HepG2 (cell line): ENCODE data around the gene RABGGTA. TPM values are rescaled to one million over a fixed set of nuclear protein-coding genes. Genes with fewer than 3 reads are reported as not detected.

ENCODE experiments used
- FIP1L1 ChIP-seq: fragments of 200-400 bp; formaldehyde crosslinking; IDR thresholded peaks from 2 replicates; pipeline ENCODE4 v1.6.1; 2018; ENCODE audit warnings: low read depth, mild to moderate bottlenecking, low read length, moderate library complexity, borderline replicate concordance; ENCODE audit not compliant: insufficient read depth
- HOXA7 ChIP-seq: sonication (generic); formaldehyde crosslinking; IDR thresholded peaks from 2 replicates; pipeline ENCODE4 v1.8.1; 2022; ENCODE audit warnings: mild to moderate bottlenecking, missing genetic modification reagents, moderate library complexity
- KLF12 ChIP-seq: sonication (generic); formaldehyde crosslinking; IDR thresholded peaks from 2 replicates; pipeline ENCODE4 v1.4.0; 2020; ENCODE audit warnings: missing genetic modification reagents, borderline replicate concordance
- MXD4 ChIP-seq: IDR thresholded peaks from 2 replicates; pipeline ENCODE4 v1.6.1; 2016; ENCODE audit warnings: mild to moderate bottlenecking, missing biosample characterization, missing genetic modification reagents
- NFE2 ChIP-seq: sonication (generic); formaldehyde crosslinking; IDR thresholded peaks from 2 replicates; pipeline ENCODE4 v1.4.0; 2020; ENCODE audit warnings: missing genetic modification reagents
- NFE2L1 ChIP-seq: sonication (generic); formaldehyde crosslinking; IDR thresholded peaks from 2 replicates; pipeline ENCODE4 v1.4.0; 2020; ENCODE audit warnings: missing genetic modification reagents, mild to moderate bottlenecking, borderline replicate concordance
- SRF ChIP-seq: IDR thresholded peaks from 2 replicates; pipeline ENCODE4 v1.6.1; 2011; ENCODE audit warnings: mild to moderate bottlenecking, low read depth, low read length, moderate library complexity
- ZBTB34 ChIP-seq: sonication (generic); formaldehyde crosslinking; IDR thresholded peaks from 2 replicates; pipeline ENCODE4 v1.8.0; 2022; ENCODE audit warnings: mild to moderate bottlenecking, missing genetic modification reagents
- ZBTB8A ChIP-seq: sonication (generic); formaldehyde crosslinking; IDR thresholded peaks from 2 replicates; pipeline ENCODE4 v1.4.0; 2020; ENCODE audit warnings: mild to moderate bottlenecking, low read depth, missing genetic modification reagents, borderline replicate concordance
- ZNF430 ChIP-seq: sonication (generic); formaldehyde crosslinking; IDR thresholded peaks from 2 replicates; pipeline ENCODE4 v1.9.0; 2021; ENCODE audit warnings: mild to moderate bottlenecking, missing genetic modification reagents
- ZNF761 ChIP-seq: sonication (generic); formaldehyde crosslinking; conservative IDR thresholded peaks from 2 replicates; pipeline ENCODE4 v1.4.0; 2020; ENCODE audit warnings: mild to moderate bottlenecking, missing genetic modification reagents
- ZNF770 ChIP-seq: sonication (generic); formaldehyde crosslinking; IDR thresholded peaks from 2 replicates; pipeline ENCODE4 v1.5.0; 2020; ENCODE audit warnings: mild to moderate bottlenecking, missing genetic modification reagents
- ZNF775 ChIP-seq: sonication (generic); formaldehyde crosslinking; IDR thresholded peaks from 2 replicates; pipeline ENCODE4 v1.4.0; 2020; ENCODE audit warnings: missing genetic modification reagents, mild to moderate bottlenecking, moderate library complexity, borderline replicate concordance
- ZNF83 ChIP-seq: sonication (generic); formaldehyde crosslinking; IDR thresholded peaks from 2 replicates; pipeline ENCODE4 v1.4.0; 2020; ENCODE audit warnings: missing genetic modification reagents, mild to moderate bottlenecking, borderline replicate concordance
- polyA plus RNA-seq, 8 experiments: library from polyadenylated mRNA; depleted of rRNA in 3 of 8; stranded (reverse) in 7 of 8; unstranded in 1 of 8; fragments of >200 nt; fragmentation: Illumina TruSeq in 4 of 8; extraction: Trizol in 4 of 8; gene quantifications; 2 replicates each; pipeline versions ENCODE4 v1.2.1 to v1.2.3, GENCODE V29; 2011 to 2016; ENCODE audit warnings: low read depth in 4 of 8, missing spikeins in 1 of 8, mixed read lengths in 1 of 8; ENCODE audit not compliant: insufficient read depth in 1 of 8
- total RNA-seq, 5 experiments: library from RNA; depleted of rRNA; stranded (reverse); fragments of >200 nt; fragmentation: Illumina TruSeq; extraction: Trizol; gene quantifications; 2 replicates each; pipeline ENCODE4 v1.2.3, GENCODE V29; 2016; ENCODE audit warnings: low read depth in 1 of 5
- TF ChIP-seq, protein P1 (sequence below): sonication (generic); formaldehyde crosslinking; IDR thresholded peaks from 2 replicates; pipeline ENCODE4 v1.4.0; 2020; ENCODE audit warnings: mild to moderate bottlenecking, low read depth, missing genetic modification reagents
- TF ChIP-seq, protein P2 (sequence below): IDR thresholded peaks from 2 replicates; pipeline ENCODE4 v1.4.0; 2020; ENCODE audit warnings: mild to moderate bottlenecking, missing genetic modification reagents

Gene RABGGTA
- total and polyA plus RNA-seq, 2 of the 13 experiments (the other 11 are each of a cell fraction or from before 2014, with no cell fraction given), result 57.9 to 90.8 TPM

- TF ChIP-seq HOXA7 (CRISPR knock-in tag) (no peak), ZNF430 (CRISPR knock-in tag) (no peak; the same call in 1 of the 2 replicates), ZNF761 (no peak), MXD4 (CRISPR knock-in tag) (no peak), KLF12 (no peak), ZNF770 (CRISPR knock-in tag) (no peak), ZNF83 (peak; percentile 52), NFE2L1 (no peak), FIP1L1 (peak; percentile 18; the same call in 1 of the 2 replicates), ZBTB34 (CRISPR knock-in tag) (peak; percentile 18; the same call in 1 of the 2 replicates), SRF (0 out of 2 replicates have a peak, but pooled peaks have one; percentile 0), NFE2 (CRISPR knock-in tag) (no peak), ZBTB8A (no peak; the same call in 1 of the 2 replicates), ZNF775 (CRISPR knock-in tag) (peak; percentile 93; the same call in 1 of the 2 replicates)
- TF ChIP-seq, protein P1, sequence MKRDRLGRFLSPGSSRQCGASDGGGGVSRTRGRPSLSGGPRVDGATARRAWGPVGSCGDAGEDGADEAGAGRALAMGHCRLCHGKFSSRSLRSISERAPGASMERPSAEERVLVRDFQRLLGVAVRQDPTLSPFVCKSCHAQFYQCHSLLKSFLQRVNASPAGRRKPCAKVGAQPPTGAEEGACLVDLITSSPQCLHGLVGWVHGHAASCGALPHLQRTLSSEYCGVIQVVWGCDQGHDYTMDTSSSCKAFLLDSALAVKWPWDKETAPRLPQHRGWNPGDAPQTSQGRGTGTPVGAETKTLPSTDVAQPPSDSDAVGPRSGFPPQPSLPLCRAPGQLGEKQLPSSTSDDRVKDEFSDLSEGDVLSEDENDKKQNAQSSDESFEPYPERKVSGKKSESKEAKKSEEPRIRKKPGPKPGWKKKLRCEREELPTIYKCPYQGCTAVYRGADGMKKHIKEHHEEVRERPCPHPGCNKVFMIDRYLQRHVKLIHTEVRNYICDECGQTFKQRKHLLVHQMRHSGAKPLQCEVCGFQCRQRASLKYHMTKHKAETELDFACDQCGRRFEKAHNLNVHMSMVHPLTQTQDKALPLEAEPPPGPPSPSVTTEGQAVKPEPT (CRISPR knock-in tag), result no peak
- TF ChIP-seq, protein P2, sequence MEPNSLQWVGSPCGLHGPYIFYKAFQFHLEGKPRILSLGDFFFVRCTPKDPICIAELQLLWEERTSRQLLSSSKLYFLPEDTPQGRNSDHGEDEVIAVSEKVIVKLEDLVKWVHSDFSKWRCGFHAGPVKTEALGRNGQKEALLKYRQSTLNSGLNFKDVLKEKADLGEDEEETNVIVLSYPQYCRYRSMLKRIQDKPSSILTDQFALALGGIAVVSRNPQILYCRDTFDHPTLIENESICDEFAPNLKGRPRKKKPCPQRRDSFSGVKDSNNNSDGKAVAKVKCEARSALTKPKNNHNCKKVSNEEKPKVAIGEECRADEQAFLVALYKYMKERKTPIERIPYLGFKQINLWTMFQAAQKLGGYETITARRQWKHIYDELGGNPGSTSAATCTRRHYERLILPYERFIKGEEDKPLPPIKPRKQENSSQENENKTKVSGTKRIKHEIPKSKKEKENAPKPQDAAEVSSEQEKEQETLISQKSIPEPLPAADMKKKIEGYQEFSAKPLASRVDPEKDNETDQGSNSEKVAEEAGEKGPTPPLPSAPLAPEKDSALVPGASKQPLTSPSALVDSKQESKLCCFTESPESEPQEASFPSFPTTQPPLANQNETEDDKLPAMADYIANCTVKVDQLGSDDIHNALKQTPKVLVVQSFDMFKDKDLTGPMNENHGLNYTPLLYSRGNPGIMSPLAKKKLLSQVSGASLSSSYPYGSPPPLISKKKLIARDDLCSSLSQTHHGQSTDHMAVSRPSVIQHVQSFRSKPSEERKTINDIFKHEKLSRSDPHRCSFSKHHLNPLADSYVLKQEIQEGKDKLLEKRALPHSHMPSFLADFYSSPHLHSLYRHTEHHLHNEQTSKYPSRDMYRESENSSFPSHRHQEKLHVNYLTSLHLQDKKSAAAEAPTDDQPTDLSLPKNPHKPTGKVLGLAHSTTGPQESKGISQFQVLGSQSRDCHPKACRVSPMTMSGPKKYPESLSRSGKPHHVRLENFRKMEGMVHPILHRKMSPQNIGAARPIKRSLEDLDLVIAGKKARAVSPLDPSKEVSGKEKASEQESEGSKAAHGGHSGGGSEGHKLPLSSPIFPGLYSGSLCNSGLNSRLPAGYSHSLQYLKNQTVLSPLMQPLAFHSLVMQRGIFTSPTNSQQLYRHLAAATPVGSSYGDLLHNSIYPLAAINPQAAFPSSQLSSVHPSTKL (CRISPR knock-in tag), result peak; percentile 5; the same call in 1 of the 2 replicates
These were observed 29.5 kb downstream of the RABGGTA start (continued) for GRCh38 chr14:24241829-24242443.
